Endothelial cell of umbilical vein (primary cell): Measurements from ENCODE around the gene LRRC28. TPM values are rescaled to one million over a fixed set of nuclear protein-coding genes. Genes with fewer than 3 reads are reported as not detected.

ENCODE experiments used
- BruUV-seq: library from RNA; stranded (reverse); fragments of 400-500 nt; replicated peaks from 2 replicates; lab custom pipeline; 2021; lab: Mats Ljungman, UMichigan
- CTCF ChIA-PET: fragments of 300-600, 350-600 bp; sonication (Branson Sonifier 250); formaldehyde crosslinking; loops from one replicate; lab custom pipeline; 2021; ENCODE audit warnings: antibody characterized with exemption, inconsistent platforms; lab: Charles Lee
- POLR2A ChIA-PET: fragments of 300-600, 350-600 bp; sonication (Branson Sonifier 250); formaldehyde crosslinking; loops from one replicate; lab custom pipeline; 2021; ENCODE audit warnings: antibody characterized with exemption, inconsistent platforms; lab: Charles Lee
- DNase-seq: peaks from one replicate; pipeline ENCODE4 v3.0.0-alpha.2; 2011; ENCODE audit warnings: low read depth, low spot score
- FAIRE-seq: peaks from 2 replicates; lab custom pipeline; 2011; peaks lifted over from hg19 to GRCh38; lab: Jason Lieb, UNC
- H2AFZ ChIP-seq: 2 replicates; pipeline ENCODE4 v1.6.0; 2012; ENCODE audit warnings: low read depth, low read length, control low read depth, inconsistent platforms
- H3K27ac ChIP-seq: 2 replicates; pipeline ENCODE4 v1.5.1; 2011; ENCODE audit warnings: low read depth, mild to moderate bottlenecking, control low read depth, low read length, moderate library complexity; ENCODE audit not compliant: insufficient read depth
- H3K27me3 ChIP-seq, 2 experiments: 2 replicates each; pipeline versions ENCODE4 v1.6.0 to v1.6.1; 2011; ENCODE audit warnings: low read length in 2 of 2, mixed read lengths in 1 of 2; ENCODE audit not compliant: control insufficient read depth in 2 of 2, insufficient read depth in 2 of 2
- H3K36me3 ChIP-seq, 2 experiments: 2 replicates in 1 of 2; 3 replicates in 1 of 2; pipeline ENCODE4 v1.5.1; 2011; ENCODE audit warnings: low read length in 2 of 2, mild to moderate bottlenecking in 1 of 2, moderate library complexity in 1 of 2; ENCODE audit not compliant: control insufficient read depth in 2 of 2, insufficient read depth in 2 of 2; ENCODE audit errors: extremely low read depth in 1 of 2
- H3K4me1 ChIP-seq: 3 replicates; pipeline ENCODE4 v1.5.1; 2011; ENCODE audit warnings: mild to moderate bottlenecking, low read length; ENCODE audit not compliant: control insufficient read depth, insufficient read depth; ENCODE audit errors: extremely low read depth
- H3K4me2 ChIP-seq: 2 replicates; pipeline ENCODE4 v1.6.1; 2011; ENCODE audit warnings: low read length, control low read depth, mixed read lengths; ENCODE audit not compliant: insufficient read depth
- H3K4me3 ChIP-seq, 3 experiments: fragments of 200-600 bp in 1 of 3; sonication (generic), shearing (Covaris generic) in 1 of 3; replicated peaks in 1 of 3; 2 replicates each; pipeline ENCODE4 v1.5.1; 2011 to 2016; ENCODE audit warnings: control low read depth in 3 of 3, low read length in 3 of 3, mild to moderate bottlenecking in 2 of 3, inconsistent platforms in 1 of 3, low read depth in 1 of 3, moderate library complexity in 1 of 3; ENCODE audit not compliant: insufficient read depth in 1 of 3
- H3K79me2 ChIP-seq: 2 replicates; pipeline ENCODE4 v1.6.0; 2012; ENCODE audit warnings: low read length, inconsistent platforms; ENCODE audit not compliant: control insufficient read depth, insufficient read depth
- H3K9ac ChIP-seq: replicated peaks from 2 replicates; pipeline ENCODE3; 2011; ENCODE audit warnings: low read length, control low read depth; ENCODE audit not compliant: insufficient read depth; ENCODE audit errors: extremely low read depth
- H3K9me1 ChIP-seq: replicated peaks from 3 replicates; pipeline ENCODE4 v1.6.0; 2011; ENCODE audit warnings: mild to moderate bottlenecking, low read length; ENCODE audit not compliant: control insufficient read depth, insufficient read depth; ENCODE audit errors: extremely low read depth
- H3K9me3 ChIP-seq: replicated peaks from 2 replicates; pipeline ENCODE4 v1.5.1; 2012; ENCODE audit warnings: low read length, inconsistent platforms; ENCODE audit not compliant: control insufficient read depth, insufficient read depth
- H4K20me1 ChIP-seq: replicated peaks from 2 replicates; pipeline ENCODE3; 2011; ENCODE audit warnings: mild to moderate bottlenecking, low read length; ENCODE audit not compliant: control insufficient read depth, insufficient read depth; ENCODE audit errors: extremely low read depth
- EZH2 ChIP-seq: IDR thresholded peaks from 2 replicates; pipeline ENCODE4 v1.6.1; 2012; ENCODE audit warnings: borderline replicate concordance, low read depth, mild to moderate bottlenecking, moderate library complexity, low read length, inconsistent platforms; ENCODE audit not compliant: severe bottlenecking
- FOS ChIP-seq: IDR thresholded peaks from 2 replicates; pipeline ENCODE4 v1.6.1; 2011; ENCODE audit warnings: mild to moderate bottlenecking, low read length, moderate library complexity, borderline replicate concordance; ENCODE audit not compliant: insufficient read depth
- GATA2 ChIP-seq: IDR thresholded peaks from 2 replicates; pipeline ENCODE4 v1.7.0; 2011; ENCODE audit warnings: low read depth, mild to moderate bottlenecking, moderate library complexity, mixed read lengths, low read length; ENCODE audit not compliant: insufficient read length, insufficient read depth
- JUN ChIP-seq: IDR thresholded peaks from 2 replicates; pipeline ENCODE4 v1.6.1; 2011; ENCODE audit warnings: borderline replicate concordance, low read depth; ENCODE audit not compliant: insufficient read length, insufficient read depth
- MYC ChIP-seq: IDR thresholded peaks from one replicate; pipeline ENCODE4 v1.6.1; 2011; ENCODE audit warnings: mild to moderate bottlenecking, low read depth, low read length
- POLR2A ChIP-seq: IDR thresholded peaks from 2 replicates; pipeline ENCODE4 v1.6.1; 2012; ENCODE audit warnings: low read depth, mild to moderate bottlenecking, control low read depth, low read length
- POLR2AphosphoS5 ChIP-seq: IDR thresholded peaks from 2 replicates; pipeline ENCODE4 v1.6.1; 2012; ENCODE audit warnings: low read depth, mild to moderate bottlenecking, control low read depth, low read length, moderate library complexity; ENCODE audit not compliant: insufficient read depth
- dilution Hi-C: fragments of 300-500 bp; cut with MboI; formaldehyde crosslinking; loops from one replicate; pipeline ENCODE4 v1.15.0; 2019; ENCODE audit warnings: low sequenced_read_pairs; ENCODE audit not compliant: extremely low pct_ligation_motif_present
- intact Hi-C: fragments of 100-400 bp; cut with micrococcal nuclease; formaldehyde crosslinking; loops from one replicate; pipeline ENCODE4 v1.10.0; 2022
- polyA plus RNA-seq, 4 experiments: library from polyadenylated mRNA; depleted of rRNA in 3 of 4; stranded (reverse) in 3 of 4; unstranded in 1 of 4; fragments of >200 nt; gene quantifications; 2 replicates each; pipeline versions ENCODE4 v1.2.1 to v1.2.3, GENCODE V29; 2011 to 2012; ENCODE audit warnings: missing spikeins in 1 of 4
- total RNA-seq: library from RNA; stranded (reverse); gene quantifications from 2 replicates; pipeline ENCODE4 v1.2.3, GENCODE V29; 2021
- TF ChIP-seq, protein P1 (sequence below): IDR thresholded peaks from 2 replicates; pipeline ENCODE4 v1.6.1; 2011; ENCODE audit not compliant: insufficient read depth, insufficient read length
- TF ChIP-seq, protein P2 (sequence below), 2 donors: IDR thresholded peaks; 1 replicate in 1 of 2; 2 replicates in 1 of 2; pipeline ENCODE4 v1.5.1; 2011; ENCODE audit warnings: low read length in 2 of 2, mild to moderate bottlenecking in 2 of 2, moderate library complexity in 2 of 2, control low read depth in 1 of 2, inconsistent platforms in 1 of 2, low read depth in 1 of 2; ENCODE audit not compliant: insufficient read depth in 1 of 2; ENCODE audit errors: extremely low read depth in 1 of 2

LRRC28 gene
- total and polyA plus RNA-seq, 2 donors (not counting 3 experiments of a cell fraction or from before 2014, with no cell fraction given) = 19.6 to 26.7 TPM

DNA sequence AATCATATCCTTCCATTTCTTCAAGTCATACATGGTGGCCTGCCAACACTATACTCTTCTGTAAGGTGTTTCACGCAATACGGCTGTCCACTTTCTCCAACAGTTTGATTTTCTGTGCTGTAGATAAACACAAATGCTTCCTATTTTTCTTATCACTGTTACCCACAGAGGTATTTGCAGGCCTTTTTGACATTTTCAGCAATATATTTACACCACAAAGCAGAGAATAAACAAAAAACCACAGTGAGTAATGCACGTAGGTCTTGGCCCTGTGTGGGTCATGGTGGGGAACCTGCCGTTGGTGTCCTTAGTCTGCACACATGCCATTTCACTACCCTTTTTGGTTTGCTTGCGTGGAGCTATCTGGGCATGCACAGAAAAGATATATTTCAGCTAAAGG, 59.5 kb downstream of the LRRC28 start:
- FAIRE-seq = no peak
- intact Hi-C loops = no loop called here
- CTCF ChIA-PET = interaction anchor here (1.0 kb wide), 1 partner anchor 393 kb away, joined by 5 read pairs; no protein-coding TSS in a partner anchor

More for the DNA sequence above, 59.5 kb downstream of the LRRC28 start:
- Histone ChIP-seq H3K9ac (no peak overlapping the region), H3K9me3 (no peaks in the 10 kb centered on the region), H2AFZ (no peak overlapping the region), H3K79me2 (no peaks in the 10 kb centered on the region), H3K9me1 (no peaks in the 10 kb centered on the region), H3K4me3 (no peak overlapping the region), H3K27me3 (no peaks in the 10 kb centered on the region), H3K4me1 (peaks cover 6% of the 10 kb centered on the region), H3K36me3 (no peaks in the 10 kb centered on the region), H4K20me1 (no peaks in the 10 kb centered on the region), H3K27ac (no peak overlapping the region), H3K4me2 (no peak overlapping the region)
- no TSS peak for BruUV-seq
- dilution Hi-C loops = no loop called here
- POLR2A ChIA-PET = no interaction called here
- no peak for DNase-seq
- TF ChIP-seq GATA2 = no peak
- no peak for TF ChIP-seq EZH2
- TF ChIP-seq POLR2AphosphoS5 = no peak
- TF ChIP-seq FOS = no peak
- TF ChIP-seq MYC = no peak
- no peak for TF ChIP-seq POLR2A
- TF ChIP-seq, protein P1, sequence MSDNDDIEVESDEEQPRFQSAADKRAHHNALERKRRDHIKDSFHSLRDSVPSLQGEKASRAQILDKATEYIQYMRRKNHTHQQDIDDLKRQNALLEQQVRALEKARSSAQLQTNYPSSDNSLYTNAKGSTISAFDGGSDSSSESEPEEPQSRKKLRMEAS = no peak
- TF ChIP-seq, protein P2, sequence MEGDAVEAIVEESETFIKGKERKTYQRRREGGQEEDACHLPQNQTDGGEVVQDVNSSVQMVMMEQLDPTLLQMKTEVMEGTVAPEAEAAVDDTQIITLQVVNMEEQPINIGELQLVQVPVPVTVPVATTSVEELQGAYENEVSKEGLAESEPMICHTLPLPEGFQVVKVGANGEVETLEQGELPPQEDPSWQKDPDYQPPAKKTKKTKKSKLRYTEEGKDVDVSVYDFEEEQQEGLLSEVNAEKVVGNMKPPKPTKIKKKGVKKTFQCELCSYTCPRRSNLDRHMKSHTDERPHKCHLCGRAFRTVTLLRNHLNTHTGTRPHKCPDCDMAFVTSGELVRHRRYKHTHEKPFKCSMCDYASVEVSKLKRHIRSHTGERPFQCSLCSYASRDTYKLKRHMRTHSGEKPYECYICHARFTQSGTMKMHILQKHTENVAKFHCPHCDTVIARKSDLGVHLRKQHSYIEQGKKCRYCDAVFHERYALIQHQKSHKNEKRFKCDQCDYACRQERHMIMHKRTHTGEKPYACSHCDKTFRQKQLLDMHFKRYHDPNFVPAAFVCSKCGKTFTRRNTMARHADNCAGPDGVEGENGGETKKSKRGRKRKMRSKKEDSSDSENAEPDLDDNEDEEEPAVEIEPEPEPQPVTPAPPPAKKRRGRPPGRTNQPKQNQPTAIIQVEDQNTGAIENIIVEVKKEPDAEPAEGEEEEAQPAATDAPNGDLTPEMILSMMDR (IDR thresholded peaks at IDR 0.05; ENCODE audit: extremely low read depth in 1 of 2, insufficient read depth in 1 of 2, low read depth in 1 of 2, low read length in 2 of 2) = no peak
- no peak for TF ChIP-seq JUN
